ENCODE results near the gene SH2D7. TPM values are rescaled to one million over a fixed set of nuclear protein-coding genes. Genes with fewer than 3 reads are reported as not detected.

The SH2D7 gene
- total RNA-seq, 1 experiment from 2014 or later = not detected

DNA sequence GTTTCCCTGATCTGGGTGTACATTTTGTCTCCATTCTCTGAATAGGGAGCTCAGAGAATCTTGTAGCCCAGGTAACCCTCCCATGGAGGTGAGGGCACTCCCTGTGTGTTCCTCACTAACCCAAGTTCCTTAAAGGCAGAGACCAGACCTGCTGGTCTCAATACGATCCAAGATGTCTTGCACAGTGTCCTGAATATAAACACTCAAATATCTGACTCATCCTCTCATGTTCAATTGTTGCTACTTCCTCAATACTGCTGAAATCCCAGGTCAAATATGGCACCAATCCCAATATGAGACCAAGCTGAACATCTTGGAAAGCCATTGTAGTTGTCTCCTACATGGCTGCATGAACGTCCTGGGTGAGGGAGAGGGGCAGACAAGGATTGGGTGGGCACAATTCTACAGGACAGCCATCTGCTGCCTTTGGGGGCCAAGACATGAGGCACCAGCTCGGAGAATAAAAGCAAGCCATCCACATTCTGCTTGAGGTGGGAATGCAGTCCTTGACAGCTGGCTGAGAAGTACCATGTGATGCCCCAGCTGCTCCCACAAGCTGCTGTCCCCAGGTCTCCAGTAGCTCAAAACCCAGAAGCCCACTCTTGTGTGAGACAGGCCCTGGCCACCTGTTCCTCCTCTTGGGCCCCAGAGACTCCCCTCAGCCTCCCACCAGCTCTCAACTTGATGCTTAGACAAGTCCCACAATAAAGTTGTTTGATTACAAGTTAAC is 33.1 kb upstream of the SH2D7 start:
- Mint-ChIP-seq H3K9me3 (ENCODE audit: unreplicated experiment) (no peaks in the 10 kb centered on the region), H3K4me3 (ENCODE audit: unreplicated experiment) (no peak overlapping the region), H3K4me1 (ENCODE audit: insufficient read depth, unreplicated experiment) (peaks cover 26% of the 10 kb centered on the region), H3K27me3 (ENCODE audit: insufficient read depth, unreplicated experiment) (no peaks in the 10 kb centered on the region), H3K36me3 (ENCODE audit: insufficient read depth, unreplicated experiment) (no peaks in the 10 kb centered on the region), H3K27ac (ENCODE audit: low read depth, unreplicated experiment) (peak overlapping the region; percentile 91)
- BruUV-seq (replicated peaks) = no TSS peak
- POLR2A ChIA-PET = interaction anchor here (0.8 to 2.5 kb wide), 5 partner anchors 9 to 90 kb away, joined by 3 to 9 read pairs (median 7); partner anchors contain the start of gene IDH3A
- TF ChIP-seq, protein P1, sequence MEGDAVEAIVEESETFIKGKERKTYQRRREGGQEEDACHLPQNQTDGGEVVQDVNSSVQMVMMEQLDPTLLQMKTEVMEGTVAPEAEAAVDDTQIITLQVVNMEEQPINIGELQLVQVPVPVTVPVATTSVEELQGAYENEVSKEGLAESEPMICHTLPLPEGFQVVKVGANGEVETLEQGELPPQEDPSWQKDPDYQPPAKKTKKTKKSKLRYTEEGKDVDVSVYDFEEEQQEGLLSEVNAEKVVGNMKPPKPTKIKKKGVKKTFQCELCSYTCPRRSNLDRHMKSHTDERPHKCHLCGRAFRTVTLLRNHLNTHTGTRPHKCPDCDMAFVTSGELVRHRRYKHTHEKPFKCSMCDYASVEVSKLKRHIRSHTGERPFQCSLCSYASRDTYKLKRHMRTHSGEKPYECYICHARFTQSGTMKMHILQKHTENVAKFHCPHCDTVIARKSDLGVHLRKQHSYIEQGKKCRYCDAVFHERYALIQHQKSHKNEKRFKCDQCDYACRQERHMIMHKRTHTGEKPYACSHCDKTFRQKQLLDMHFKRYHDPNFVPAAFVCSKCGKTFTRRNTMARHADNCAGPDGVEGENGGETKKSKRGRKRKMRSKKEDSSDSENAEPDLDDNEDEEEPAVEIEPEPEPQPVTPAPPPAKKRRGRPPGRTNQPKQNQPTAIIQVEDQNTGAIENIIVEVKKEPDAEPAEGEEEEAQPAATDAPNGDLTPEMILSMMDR (IDR thresholded peaks at IDR 0.05; ENCODE audit: unreplicated experiment) = no peak
- peak; percentile 44 for DNase-seq (ENCODE audit: unreplicated experiment)
- intact Hi-C loops (cut with micrococcal nuclease) = no loop called here
- CTCF ChIA-PET = interaction anchor here (0.6 to 2.4 kb wide), 6 partner anchors 8 to 93 kb away, joined by 3 to 10 read pairs (median 4); no protein-coding TSS in a partner anchor

DNA sequence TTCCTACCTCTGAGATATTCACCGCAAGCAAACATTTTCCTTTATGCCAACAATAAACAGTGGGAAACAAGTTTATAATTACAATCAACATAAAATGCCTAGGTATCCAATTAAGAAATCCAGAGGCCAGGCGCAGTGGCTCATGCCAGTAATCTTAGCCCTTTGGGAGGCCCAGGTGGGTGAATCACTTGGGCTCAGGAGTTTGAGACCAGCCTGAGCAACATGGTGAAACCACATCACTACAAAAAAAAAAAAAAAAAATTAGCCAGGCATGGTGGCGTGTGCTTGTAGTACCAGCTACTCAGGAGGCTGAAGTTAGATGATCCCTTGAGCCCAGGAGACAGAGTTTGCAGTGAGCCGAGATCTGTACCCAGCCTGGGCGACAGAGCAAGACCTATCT is 32.1 kb upstream of the SH2D7 start:
- Mint-ChIP-seq H3K36me3 (ENCODE audit: insufficient read depth, unreplicated experiment) (no peaks in the 10 kb centered on the region), H3K9me3 (ENCODE audit: unreplicated experiment) (no peaks in the 10 kb centered on the region), H3K27ac (ENCODE audit: low read depth, unreplicated experiment) (no peak overlapping the region), H3K4me3 (ENCODE audit: unreplicated experiment) (no peak overlapping the region), H3K27me3 (ENCODE audit: insufficient read depth, unreplicated experiment) (no peaks in the 10 kb centered on the region), H3K4me1 (ENCODE audit: insufficient read depth, unreplicated experiment) (peaks cover 26% of the 10 kb centered on the region)
- ChIA-PET POLR2A (interaction anchor here (1.3 to 2.5 kb wide), 2 partner anchors 8 to 48 kb away, joined by 4 to 9 read pairs; no protein-coding TSS in a partner anchor), CTCF (interaction anchor here (0.7 to 2.4 kb wide), 2 partner anchors 38 to 48 kb away, joined by 3 to 10 read pairs; no protein-coding TSS in a partner anchor)
- TF ChIP-seq, protein P1 (IDR thresholded peaks at IDR 0.05; ENCODE audit: unreplicated experiment) = no peak
- no peak for DNase-seq (ENCODE audit: unreplicated experiment)
- BruUV-seq (replicated peaks) = no TSS peak
- intact Hi-C loops (cut with micrococcal nuclease) = no loop called here

DNA sequence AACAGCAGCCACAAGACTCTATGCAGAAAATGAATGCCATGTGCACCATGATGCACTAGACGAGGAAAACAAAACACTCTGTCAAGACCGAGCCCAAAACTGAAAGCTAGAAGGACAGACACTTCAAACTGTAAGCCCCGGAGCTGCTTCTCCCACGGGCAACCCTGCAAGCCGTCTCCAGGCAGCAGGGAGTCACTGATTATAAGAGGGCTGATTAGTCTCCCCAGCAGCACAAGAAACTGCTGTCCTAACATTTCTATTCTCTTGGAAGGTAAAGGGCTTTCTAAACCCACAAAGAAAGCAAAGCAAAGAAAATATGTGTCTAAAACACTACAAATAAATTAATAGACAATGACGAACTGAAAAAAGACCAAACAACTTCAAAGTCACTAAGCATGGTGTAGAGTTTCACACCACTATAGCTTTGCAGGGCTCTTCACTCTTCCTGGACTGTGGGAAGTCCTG is 30.4 kb upstream of the SH2D7 start:
- POLR2A ChIA-PET = interaction anchor here (0.8 to 1.3 kb wide), 4 partner anchors 7 to 237 kb away, joined by 3 to 5 read pairs (median 3); partner anchors contain the start of gene SKIC8
- BruUV-seq (replicated peaks) = no TSS peak
- H3K4me3 Mint-ChIP-seq (ENCODE audit: unreplicated experiment) = no peak overlapping the region

DNA sequence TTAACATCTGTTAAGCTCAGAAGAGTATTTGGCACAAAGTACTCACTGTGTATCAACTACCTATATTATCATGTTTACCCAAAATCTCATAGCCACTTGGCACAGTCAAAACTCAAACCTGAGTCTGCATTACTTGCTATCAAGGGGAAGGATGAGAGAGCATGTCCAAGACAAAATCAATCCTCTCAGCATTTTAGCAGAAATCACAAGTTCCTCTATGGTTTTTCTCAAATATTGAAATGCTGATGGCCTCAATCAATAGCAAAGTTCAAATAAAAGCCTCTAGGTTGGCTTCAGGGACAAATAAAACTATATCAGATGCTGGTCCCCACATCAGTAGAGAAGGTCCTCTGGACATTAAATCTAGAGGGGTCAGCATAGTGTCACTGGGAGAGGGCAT is 29.1 kb upstream of the SH2D7 start:
- H3K27me3 Mint-ChIP-seq (ENCODE audit: insufficient read depth, unreplicated experiment) = no peaks in the 10 kb centered on the region
- peaks cover 6% of the 10 kb centered on the region for H3K36me3 Mint-ChIP-seq (ENCODE audit: insufficient read depth, unreplicated experiment)
- ChIA-PET CTCF (no interaction called here), POLR2A (interaction anchor here (0.8 to 1.1 kb wide), 3 partner anchors 19 to 56 kb away, joined by 3 to 5 read pairs (median 3); no protein-coding TSS in a partner anchor)
- DNase-seq (ENCODE audit: unreplicated experiment) = no peak
- no peak overlapping the region for H3K27ac Mint-ChIP-seq (ENCODE audit: low read depth, unreplicated experiment)
- TF ChIP-seq, protein P1 (IDR thresholded peaks at IDR 0.05; ENCODE audit: unreplicated experiment) = no peak
- peaks cover 28% of the 10 kb centered on the region for H3K4me1 Mint-ChIP-seq (ENCODE audit: insufficient read depth, unreplicated experiment)
- no peaks in the 10 kb centered on the region for H3K9me3 Mint-ChIP-seq (ENCODE audit: unreplicated experiment)
- intact Hi-C loops (cut with micrococcal nuclease) = no loop called here
- no TSS peak for BruUV-seq (replicated peaks)
- no peak overlapping the region for H3K4me3 Mint-ChIP-seq (ENCODE audit: unreplicated experiment)

More for the DNA sequence above, 30.4 kb upstream of the SH2D7 start:
- TF ChIP-seq, protein P1 (IDR thresholded peaks at IDR 0.05; ENCODE audit: unreplicated experiment) = no peak
- no peak for DNase-seq (ENCODE audit: unreplicated experiment)
- CTCF ChIA-PET = no interaction called here
- no peaks in the 10 kb centered on the region for H3K27me3 Mint-ChIP-seq (ENCODE audit: insufficient read depth, unreplicated experiment)
- H3K27ac Mint-ChIP-seq (ENCODE audit: low read depth, unreplicated experiment) = no peak overlapping the region
- peaks cover 6% of the 10 kb centered on the region for H3K36me3 Mint-ChIP-seq (ENCODE audit: insufficient read depth, unreplicated experiment)
- intact Hi-C loops (cut with micrococcal nuclease) = no loop called here
- no peaks in the 10 kb centered on the region for H3K9me3 Mint-ChIP-seq (ENCODE audit: unreplicated experiment)
- peaks cover 16% of the 10 kb centered on the region for H3K4me1 Mint-ChIP-seq (ENCODE audit: insufficient read depth, unreplicated experiment)

All from MCF 10A (cell line).